CD4-positive, alpha-beta T cell treated with Interleukin-17A for 1 hour (primary cell): ENCODE measurements around the gene MOGAT3.

ENCODE experiments used
- DNase-seq: peaks from one replicate; pipeline ENCODE4 v3.0.0-alpha.2; 2020

Gene MOGAT3

DNA sequence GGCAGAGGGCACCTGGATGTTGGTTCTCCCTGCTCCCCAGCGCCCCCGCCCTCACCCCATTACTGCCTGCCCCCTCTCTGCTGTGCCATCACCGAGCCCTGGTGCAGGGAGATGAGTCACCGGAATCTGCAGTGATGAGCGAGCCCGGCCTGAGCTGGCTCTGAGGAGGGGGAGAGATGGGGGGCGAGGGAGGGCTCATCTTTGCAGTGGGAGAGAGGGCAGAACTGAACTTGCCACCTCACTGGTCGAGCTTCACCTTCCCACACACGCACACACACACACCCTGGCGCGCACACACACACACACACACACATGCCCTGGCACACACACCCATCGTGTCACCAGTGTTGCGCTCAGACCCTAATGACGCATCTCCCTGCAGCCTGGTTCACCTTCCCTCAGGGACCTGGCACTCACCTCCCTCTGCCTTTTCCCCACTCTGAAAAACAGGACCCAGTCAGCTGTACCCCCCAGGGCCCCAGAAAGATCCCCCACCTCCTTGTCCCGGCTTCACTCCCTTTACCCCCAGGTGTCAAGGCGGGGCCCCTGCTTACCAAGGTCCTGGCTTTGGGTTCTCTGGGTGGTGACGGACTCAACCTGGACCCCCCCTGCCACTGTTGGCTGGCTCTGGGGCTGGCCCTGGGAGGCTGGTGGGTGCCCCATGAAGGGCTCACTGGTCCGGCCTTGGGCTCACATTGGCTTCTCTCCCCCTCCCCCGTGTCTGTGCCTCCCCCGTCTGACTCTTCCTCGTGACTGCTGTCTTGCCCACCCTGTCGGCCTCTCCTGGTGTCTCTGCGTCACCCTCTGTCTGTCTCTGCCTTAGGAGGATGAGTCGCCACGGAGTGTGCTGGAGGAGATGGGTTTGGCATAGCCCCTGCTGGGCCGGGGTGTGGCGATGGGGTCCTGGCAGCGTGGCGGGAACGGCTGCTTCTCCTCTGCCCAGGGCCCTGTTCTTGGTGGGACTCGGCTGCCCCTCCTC lies 40.9 kb downstream of the MOGAT3 start:
- DNase-seq = no peak

DNA sequence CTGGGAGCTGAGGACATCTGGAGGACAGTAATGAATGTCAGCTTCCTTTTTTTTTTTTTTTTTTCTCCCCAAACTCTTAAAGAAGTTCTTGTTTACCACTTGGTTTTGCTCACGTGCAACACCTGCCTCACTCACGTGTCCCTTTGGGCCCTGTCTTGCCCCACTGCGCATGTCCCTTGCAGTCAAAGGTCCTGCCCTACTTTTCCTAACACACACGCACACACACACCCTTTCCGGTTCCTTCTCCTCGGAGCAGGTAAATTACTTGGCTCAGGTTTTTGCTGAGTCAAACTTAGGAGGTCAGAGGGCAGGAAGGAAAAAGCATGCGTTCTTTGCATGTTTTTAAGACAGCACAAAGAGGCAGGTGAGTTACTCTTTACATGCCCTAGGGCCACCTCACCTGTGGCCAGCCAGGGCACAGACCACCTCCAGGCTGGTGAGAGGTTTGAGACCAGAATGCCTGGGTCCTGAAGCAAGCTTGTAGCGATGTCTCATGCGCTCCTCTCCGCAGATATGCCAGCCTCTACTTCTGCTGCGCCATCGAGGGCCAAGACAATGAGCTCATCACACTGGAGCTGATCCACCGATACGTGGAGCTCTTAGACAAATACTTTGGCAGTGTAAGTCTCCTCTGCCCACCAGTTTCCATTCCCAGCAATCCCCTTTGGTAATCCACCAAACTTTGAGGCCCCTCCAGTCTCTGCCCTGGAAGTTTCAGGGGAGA lies 43.8 kb downstream of the MOGAT3 start:
- DNase-seq = no peak

DNA sequence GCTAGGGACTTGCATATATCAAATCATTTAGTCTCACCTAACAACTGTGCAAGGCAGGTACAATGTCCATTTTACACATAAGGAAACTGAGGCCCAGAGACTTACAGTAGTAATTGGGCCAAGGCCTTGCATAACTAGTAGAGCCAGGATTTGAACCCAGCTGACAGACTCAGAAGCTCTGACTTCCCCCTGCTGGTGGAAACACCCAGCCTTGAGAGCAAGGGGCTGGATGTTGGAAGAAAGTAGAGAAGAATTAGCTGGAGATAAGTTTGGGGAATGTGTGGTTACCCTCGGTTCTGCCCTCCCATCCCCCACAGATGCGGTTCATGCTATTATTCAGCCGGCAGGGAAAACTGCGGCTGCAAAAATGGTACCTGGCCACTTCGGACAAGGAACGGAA lies 44.6 kb downstream of the MOGAT3 start:
- DNase-seq = no peak

DNA sequence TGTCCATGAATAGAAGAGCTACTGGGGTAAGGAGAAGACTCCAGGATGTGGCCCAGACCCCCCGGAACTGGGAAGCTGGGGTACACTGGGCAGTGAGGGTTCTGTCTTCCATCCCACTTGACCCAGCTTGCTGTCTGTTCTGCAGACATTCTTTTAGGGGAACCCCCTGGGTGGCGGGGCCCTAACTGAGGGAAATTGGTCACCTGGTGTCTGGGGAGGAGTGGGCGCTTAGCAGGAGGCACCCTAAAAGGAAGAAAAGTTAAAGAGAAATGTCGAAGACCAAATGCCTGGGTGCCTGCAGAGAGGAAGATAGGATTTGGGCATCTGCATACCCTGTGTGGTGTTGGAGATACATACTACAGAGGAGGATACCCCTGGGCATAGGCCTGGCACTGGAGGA lies 45.5 kb downstream of the MOGAT3 start:
- DNase-seq = no peak

DNA sequence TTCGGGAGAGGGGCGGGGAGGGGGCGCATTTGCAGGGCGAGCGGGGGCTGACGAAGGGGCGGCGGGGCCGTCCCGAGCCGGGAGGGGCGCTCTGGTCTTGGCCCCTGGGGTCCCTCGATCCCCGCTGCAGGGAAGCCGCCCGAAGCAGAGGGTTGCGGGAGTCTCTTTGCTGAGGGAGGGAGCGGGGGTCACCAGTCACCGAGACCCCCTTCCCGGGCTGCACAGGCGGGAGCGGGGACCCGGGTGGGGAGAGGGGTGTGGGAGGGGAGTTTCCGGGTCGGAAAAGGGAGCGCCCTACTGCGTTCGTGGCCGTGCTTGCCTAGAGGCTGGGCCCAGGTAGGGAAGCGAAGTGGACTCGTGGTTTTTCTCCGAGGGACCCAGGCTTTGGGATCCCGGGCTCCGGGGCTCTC lies 46.1 kb downstream of the MOGAT3 start:
- no peak for DNase-seq

DNA sequence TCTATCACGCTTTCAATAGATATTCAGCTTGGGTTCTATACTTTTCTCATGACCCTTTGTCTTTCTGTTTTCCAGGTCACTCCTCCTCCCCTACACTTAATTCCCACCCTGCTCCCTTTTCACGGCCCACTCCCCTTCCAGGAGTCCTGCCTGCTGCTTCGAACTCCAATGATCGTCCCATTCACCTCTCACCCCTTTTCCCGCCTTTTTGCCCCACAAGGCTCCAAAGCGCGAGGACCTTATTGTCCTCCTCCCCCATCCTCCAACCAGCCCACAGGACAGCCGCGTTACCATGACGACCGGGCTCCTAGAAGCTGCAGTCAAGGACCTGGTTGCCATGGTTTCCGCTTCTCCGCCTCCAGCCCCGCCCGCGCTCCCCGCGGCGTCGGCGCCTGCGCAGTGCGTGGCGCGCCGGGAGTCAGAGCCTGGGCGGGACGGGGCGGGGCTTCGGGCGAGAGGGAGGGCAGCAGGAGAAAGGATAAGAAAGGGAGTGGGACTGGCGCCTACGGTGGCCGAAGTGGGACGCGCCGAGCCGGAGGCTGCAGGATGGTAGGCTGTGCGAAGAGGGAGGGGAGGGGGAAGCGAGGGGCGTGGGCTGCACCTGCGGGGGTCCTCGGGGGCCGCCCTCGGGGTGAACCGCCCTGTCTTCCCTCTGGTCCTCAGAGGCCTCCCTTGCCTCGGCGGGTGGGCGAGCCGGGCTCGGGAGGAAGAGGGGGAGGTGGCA lies 46.7 kb downstream of the MOGAT3 start, which contains the start of gene AP1S1:
Gene AP1S1, plus strand, starts transcription at position 508 of the 724 bp plus-strand sequence. Its CDS starts 39 bp downstream, at position 547.
- DNase-seq = peak; percentile 96

DNA sequence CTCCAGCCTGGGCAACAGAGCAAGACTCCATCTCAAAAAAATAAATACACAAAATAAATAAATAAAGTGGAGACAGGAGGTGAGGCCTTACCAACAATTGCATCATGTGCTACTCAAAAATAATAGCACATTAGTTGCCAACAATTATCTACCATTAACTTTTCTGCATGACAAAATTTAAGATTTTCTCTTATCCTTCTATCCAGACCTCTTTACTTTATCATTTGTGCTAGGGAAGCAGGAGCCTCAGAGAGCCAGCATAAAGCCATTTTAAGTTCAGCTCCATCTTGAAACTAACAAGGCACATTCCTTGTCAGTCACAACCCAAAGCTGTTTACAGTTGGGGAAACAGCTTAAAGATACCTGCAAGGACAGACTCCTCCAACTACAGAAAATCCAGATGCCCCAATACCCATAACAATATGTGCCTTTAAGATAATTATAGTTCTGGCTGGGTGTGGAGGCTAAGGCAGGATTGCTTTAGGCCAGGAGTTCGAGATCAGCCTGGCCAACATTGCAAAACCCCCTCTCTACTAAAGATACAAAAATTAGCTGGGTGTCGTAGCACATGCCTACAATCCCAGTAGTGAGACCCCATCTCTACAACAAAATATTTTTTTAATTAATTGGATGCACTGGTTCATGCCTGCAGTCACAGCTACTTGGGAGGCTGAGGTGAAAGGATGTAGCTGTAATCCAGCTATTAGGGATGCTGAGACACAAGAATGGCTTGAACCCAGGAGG lies 48.8 kb downstream of the MOGAT3 start:
- no peak for DNase-seq
